Measurements from ENCODE around the gene GRIFIN.
A peak's percentile ranks its signal among the peaks of the same experiment; 100 is the strongest.

Gene GRIFIN

DNA sequence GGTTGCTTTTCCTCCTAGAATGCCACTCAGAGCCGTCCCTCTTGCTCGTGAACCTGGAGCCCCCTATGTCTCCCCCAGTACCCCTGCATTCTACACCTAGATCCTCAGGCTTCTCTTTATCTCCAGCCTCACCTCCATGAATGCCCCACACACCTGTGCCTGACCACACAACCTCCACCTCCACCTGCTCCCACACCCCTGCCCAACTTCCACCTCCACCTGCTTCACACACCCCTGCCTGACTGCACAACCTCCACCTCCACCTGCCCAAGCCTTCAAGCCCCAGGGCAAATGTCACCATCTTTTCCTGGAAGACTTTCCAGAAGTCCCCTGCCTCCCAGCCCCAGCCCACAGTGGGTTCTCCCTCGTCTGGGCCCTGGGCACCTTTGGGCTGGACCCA, 36.5 kb upstream of the GRIFIN start:
- DNase-seq (ENCODE audit: low spot score) = no peak

DNA sequence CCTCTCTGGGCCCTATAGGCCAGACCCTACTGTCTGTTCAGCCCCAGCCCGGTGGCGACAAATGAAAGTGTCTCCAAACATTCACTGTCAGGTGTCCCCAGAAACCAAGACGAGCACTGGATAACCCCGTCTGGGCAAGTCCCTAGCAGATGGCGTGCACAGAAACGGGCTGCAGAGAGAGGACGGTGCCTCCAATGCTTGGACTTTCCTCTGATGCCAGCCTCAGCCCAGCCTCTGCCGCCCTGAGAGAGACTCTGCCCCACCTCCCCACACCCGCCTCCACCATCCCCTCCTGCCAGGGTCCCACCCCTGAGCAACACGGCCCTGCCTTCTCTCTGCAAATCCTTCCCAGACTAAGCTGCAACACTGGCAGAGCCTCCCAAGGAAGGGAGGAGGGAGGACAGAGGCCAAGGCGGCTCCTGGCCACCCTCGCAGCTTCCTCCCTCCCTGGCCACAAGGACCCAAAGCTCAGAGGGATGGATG, 36.0 kb upstream of the GRIFIN start:
- DNase-seq (ENCODE audit: low spot score) = no peak

GRCh38 chr7:2511769-2512168, 35.6 kb upstream of the GRIFIN start:
- no peak for DNase-seq (ENCODE audit: low spot score)

DNA sequence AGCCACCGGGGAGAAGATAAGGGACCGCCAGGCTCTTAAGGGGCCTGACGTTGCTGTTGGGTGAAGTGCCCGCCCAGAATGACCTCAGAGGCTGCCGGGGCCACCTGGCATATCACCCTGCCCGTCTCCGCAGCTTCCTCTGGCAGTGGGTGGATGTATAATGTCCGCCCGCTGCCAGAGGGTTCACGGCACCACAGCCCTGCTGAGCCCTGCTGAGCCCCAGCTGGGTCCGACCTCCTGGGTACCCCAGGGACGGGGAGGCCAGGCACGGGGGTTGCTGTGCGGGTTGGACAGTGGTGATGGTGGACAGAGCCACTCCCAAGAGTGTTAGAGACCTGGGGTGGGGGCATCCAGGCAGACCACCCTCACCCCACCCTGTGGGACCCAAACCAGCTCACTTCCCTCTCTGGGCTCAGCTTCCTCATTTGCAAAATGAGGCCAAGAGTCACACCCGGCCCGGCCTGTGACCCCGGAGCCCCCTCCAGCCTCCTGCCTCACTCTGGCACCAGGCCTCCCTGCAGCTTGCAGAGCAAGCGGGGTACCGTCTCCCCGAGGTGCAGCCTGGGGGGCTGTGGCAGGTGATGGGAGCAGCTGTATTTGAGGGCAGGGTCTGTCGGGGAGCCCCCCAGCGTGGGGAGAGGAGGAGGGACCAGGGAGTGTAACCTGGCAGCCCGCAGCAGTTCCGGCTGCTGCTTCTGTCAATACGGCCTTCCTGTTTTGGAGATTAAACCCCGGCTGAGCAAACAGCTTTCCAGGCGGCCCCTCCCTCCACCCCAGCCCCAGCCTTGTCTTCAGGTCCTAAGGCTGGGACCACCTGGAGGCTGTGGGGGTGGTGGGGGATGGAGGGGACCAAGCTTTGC, 34.9 kb upstream of the GRIFIN start:
- DNase-seq (ENCODE audit: low spot score) = peak; percentile 54

GRCh38 chr7:2510130-2510776, 34.1 kb upstream of the GRIFIN start:
- no peak for DNase-seq (ENCODE audit: low spot score)

DNA sequence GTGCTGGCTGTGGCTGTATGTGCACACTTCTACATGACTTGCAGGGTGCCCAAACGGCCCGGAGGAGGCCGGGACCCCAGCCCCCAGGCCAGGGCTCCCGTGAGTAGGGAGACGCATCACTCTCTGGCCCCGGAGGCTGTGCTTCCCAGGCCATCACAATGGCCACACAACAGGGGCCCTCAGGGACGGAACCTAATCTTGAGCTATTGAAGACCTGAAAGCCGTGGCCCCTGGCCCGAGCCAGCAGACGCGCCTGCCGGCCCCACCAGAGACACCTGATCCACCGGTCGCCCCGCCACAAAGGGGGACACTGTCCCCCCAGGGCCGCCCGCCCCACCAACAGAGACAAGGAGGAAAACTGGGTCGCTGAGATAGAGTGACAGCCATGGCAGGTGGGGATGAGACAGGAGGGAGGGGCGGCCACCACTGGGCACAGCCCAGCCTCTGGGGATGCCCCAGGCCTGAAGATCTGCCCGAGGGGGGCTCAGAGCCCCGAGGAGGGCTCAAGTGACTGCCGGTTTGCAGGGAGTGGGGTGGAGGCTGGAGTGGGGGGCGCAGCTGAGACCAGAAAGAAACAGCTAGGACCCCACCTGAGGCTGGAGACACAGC, 33.2 kb upstream of the GRIFIN start:
- no peak for DNase-seq (ENCODE audit: low spot score)

DNA sequence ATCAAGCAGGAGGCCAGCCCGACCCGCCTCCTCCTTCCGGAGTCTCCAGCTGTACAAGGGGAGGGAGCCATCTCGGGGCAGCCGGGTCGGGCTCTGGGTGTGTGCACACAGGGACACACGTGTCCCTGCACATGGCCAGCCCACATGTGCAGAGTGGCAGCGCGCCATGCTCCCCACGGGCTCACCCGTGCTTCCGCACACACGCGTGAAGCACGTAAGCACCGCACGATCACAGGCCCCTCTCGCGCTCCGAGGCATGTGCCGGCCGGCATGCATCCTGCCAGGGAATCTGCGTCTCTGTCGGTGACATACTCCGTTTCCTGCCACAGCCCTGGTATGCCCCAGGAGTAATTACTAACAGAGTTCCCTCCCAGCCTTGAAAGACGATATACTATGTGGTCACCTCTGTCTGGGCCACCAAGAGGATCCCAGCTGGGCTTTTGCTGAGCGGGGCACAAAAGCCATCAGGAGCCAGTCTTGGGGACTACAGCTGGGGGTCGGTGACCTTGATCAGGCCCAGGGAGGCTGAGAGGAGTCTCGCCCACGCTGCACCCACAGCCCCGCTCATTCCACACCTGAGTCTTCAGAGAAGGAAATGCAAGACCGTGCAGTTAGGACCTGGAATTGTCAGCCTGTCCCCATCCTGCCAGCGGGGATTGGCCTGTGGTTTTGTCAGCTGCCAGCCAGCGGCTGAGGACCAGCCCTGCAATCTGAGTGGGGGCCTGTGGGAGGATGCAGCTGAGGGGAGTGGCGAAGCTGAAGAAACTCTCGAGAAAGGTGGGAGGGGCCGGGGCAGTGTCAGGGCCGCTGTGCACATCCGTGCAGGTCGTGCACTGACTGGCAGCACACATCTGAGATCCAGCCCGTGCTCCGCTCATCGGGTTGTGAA, 32.4 kb upstream of the GRIFIN start:
- DNase-seq (ENCODE audit: low spot score) = peak; percentile 79

DNA sequence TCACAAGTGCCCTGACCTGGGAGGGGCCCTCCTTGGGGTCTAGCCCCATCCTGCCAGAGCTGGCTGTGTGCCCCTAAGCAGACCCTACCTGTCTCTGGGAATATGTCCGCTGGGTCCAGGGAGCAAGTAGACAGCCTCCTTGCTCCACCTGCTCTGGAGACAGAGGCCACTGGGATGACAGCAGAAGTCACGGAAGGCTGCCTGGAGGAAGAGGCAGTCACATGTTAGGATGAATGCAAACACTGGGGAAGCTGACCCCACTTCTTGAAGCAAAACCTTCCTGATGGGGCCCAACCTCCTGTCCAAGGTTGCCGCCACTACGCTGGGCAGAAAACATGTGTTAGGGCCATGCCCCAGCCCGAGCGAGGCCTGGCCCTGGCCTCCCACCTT, 31.7 kb upstream of the GRIFIN start:
- no peak for DNase-seq (ENCODE audit: low spot score)

DNA sequence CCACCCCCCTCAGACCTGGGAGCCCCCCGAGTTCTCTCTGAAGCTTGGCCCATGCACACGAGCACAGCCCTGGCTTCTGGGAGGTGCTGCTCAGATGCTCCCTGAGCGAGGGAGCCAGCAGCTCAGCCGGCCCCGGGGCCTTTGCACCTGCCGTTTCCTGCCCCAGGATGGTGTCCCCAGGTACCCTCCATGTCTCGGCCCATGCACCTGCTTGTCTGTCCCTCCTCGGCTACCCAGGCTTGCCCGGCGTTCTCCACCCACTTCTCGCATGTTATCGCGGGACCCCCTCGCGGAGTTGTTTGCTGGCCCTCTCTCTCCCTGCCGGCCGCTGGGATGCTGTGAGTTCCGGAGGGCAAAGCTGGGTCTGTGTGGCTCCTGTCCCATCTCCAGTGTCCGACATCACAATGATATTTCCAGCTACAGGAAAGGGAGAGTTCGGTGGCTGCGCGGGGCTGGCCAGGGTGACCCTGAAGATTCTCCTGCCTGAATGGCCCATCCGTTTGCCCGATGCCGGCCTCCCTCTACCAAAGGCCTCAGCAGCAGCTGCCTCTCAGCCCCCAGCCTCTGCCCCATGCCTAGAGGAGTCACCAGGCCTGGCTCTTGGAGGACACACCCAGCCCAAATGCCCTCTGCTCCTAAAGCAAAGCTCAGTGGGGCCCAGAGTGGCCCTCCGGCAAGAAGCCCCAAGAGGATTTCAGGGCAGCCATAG, 31.2 kb upstream of the GRIFIN start:
- DNase-seq (ENCODE audit: low spot score) = no peak

- DNase-seq (ENCODE audit: low spot score) = no peak
Observed at GRCh38 chr7:2505401-2505800, 29.2 kb upstream of the GRIFIN start.

DNA sequence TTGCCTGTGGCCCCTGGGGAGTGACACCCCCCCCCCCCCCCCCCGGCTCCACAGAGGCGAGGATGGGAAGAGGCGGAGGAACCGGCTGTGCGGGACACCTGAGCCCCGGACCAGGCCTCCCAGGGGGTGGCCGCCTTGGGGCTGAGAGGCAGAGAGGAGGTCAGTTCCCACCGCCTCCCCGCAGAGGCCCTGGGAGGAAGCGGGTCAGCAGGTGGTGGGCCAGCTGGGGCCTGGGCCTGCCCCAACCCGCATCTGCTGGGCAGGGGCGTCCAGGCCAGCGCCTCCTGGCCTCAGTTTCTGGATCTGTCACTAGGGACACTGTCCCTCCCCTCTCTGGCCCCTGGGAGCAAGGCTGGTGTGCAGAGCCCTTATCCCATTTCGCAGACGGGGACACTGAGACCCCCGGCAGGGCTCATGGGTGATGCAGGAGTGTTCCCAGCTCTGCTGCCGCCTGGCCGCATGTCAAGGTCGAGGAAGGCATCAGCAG, 28.7 kb upstream of the GRIFIN start:
- no peak for DNase-seq (ENCODE audit: low spot score)

DNA sequence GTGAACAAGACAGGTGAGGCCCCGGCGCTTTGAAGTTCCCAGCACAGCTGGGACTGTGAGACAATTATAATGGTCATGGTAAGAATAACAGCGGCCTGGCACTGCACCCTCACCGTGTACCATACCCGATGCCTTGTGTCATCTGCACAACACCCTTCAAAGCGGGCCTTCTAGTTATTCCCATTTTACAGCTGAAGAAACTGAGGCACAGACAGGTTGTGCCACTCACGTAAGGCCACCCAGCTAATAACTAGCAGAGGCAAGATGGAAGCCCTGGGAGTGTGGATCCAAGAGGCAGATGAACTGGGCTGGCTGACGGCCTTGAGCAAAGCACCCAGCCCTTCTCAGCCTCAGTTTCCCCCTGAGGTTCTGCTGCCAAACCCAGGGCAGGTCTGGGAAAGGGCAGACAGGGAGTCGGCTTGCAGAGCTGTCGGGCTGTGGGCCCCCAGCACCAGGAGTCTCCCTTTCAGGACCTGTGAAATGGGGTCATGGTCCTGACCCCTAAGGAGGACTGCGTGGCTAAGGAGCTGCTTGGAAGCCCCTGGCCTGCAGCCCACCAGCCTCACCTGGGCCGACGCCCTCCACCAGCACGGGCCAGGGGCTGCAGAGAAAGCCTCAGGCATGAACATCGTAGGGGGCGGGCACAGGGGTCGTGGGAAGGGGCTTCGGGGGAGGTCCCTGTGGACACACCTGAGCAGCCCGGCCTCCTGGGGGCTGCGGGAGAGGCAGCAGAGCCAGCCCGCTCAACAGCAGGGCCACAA, 28.1 kb upstream of the GRIFIN start:
- DNase-seq (ENCODE audit: low spot score) = no peak

DNA sequence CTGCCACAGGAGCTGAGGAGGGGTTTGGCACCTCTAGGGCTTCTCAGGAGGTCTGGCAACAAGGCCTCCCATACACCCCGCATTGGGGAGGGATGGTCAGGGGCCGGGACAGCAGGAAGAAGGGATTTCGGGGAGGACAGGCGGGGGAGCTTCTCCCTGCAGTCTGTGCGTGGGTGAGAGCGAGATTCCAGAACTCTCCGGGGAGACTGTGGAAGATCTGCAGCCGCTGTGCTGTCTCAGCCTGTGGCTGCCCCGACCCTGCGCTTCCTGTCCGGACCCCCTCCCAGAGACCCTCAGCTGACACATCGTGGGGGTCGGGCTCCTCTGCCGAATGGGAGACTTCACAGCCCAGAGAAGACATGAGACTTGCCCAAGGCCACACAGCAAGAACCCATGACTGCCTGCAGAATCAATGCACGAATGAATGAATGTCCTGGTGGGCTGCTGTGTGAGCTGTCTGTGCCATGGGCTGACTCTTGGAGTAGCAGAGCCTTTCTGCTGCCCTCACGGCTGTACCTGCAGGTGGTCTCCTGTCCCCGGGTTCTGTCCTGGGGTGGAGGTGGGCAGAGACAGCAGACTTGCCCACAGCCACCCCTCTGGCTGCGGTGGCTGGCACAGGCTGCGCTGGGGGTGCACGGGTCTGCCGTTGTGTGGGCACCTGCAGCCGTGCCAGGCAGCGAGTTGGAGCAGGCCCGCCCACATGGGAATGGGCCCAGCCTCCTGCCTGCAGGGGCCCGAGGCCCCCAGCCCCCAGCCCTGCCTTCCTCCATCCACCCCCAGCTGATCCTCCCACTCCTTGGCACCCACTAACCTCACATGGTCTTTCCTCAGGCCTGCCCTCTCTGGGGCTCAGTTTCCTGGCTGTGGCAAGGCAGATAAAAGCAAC, 27.1 kb upstream of the GRIFIN start:
- no peak for DNase-seq (ENCODE audit: low spot score)

DNA sequence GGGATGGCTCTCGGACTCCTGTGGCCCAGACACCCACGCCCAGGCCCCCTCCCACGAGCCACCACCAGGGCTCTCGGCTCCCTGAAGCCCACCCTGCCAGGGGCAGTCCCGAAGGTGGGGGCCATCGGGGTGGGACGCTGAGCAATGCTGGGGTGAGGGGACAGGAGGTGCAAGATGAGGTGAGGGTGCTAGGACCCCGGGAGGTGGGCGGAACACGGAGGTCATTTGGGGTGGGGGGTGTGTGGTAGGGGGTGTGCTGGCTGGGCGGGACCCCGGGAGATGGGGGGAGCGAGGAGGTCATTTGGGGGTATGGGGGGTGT, 26.4 kb upstream of the GRIFIN start:
- DNase-seq (ENCODE audit: low spot score) = no peak

DNA sequence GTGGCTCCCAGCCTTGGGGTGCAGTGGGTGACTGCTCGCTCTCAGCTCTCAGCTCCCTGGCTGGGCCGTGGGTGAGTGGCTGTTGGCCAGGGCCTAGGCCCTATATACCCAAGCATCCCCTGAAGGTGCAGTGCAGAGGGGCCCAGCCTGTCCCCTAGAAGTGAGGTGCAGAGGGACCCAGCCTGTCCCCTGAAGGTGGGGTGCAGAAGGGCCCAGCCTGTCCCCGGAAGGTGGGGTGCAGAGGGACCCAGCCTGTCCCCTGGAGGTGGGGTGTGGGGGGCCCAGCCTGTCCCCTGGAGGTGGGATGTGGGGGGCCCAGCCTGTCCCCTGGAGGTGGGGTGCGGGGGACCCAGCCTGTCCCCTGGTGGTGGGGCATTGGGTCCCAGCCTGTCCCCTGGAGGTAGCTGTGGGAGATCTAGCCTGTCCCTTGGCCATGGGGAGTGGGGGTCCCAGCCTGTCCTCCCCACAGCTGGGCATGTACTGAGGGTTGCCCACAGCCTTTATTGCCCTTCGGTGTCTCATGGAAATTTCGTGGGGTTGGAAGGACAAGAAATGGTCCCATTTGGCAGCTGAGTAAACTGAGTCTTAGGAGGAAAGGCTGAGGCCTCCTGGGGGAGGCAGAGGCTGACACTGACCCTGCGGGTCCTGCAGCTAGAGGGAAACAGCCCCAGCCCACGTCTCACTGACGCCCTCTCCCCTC, 25.9 kb upstream of the GRIFIN start:
- no peak for DNase-seq (ENCODE audit: low spot score)

- DNase-seq (ENCODE audit: low spot score) = no peak
Observed at GRCh38 chr7:2500701-2501100, 24.5 kb upstream of the GRIFIN start.

DNA sequence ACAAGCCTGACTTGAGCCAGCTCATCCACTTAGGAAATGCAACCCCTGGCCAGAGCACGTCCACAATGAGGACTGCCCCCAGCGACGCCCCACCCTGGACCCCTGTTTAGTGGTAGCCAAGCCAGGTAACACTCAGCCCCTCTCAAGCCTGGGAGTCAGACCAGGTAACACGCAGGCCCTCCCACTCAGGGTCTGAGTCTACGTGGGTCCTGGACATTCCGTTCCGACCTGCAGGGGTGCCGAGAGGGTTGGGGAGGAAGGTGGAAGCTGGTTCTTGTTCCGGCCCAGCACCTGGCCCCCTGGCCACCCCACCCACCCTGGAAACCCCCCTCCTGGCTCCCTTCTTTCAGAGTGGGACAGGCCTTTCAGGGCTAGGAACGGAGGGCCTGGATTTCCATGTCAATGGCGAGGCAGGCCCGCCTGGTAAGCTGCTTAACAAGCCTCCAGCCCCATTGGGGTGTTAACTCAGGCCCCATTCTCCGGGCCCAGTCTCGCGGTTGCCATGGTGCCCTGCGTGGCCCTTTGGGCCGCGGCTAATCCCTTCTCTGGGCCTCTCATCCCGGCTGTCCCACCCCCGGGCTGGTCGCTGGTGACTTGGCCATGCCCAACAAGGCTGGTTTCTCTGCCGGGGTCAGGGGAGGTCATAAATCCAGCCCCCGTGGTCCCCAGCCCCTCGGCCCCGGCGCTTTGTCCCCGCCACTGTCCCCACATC, 23.7 kb upstream of the GRIFIN start:
- DNase-seq (ENCODE audit: low spot score) = no peak

DNA sequence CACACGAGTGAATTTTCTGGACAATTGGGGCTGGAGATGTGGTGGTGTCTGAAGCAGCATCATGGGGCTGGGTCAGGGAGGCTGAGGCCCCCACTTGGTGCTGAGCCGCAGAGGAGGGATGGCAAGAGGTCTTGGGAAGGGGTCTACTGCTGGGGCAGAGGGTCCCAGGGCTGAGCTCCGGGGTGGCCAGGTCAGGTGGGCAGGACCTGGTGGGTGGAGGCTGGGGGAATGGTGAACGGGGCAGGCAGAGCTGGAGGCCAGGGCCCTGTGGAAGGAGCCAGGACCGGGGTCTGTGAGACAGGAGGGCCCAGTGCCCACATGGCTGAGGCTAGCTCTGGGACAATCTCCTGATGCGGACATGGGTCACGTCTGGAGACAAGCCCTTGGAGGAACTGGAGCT, 23.0 kb upstream of the GRIFIN start:
- no peak for DNase-seq (ENCODE audit: low spot score)
